CD4-positive, alpha-beta T cell treated with Interleukin-6 for 4 hours (primary cell): ENCODE data around the gene ACMSD.

Experiments used
- DNase-seq: peaks from one replicate; pipeline ENCODE4 v3.0.0-alpha.2; 2020; ENCODE audit warnings: mixed read lengths

ACMSD gene

DNA sequence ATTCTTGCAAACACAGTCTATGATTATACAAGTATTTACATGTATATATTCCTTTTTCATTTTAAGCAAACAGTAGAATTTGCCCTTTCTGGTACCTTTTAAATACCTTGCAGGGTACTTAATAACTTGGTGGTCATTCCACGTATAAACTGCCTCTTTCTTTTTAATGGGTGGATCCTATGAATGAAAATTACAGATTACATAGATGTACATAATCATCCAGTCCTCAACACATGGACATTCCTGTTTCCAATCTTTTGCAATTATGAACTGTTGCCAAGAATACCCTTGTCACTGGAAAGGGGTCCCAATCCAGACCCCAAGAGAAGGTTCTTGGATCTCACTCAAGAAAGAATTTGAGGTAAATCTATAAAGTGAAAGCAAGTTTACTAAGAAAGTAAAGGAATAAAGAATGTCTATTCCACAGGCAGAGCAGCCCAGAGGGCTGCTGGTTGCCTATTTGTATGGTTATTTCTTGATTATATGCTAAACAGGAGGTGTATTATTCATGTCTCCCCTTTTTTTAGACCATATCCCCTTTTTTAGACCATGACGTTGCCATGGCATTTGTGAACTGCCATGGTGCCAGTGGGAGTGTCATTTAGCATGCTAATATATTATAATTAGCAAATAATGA lies 72.5 kb downstream of the ACMSD start:
- no peak for DNase-seq

DNA sequence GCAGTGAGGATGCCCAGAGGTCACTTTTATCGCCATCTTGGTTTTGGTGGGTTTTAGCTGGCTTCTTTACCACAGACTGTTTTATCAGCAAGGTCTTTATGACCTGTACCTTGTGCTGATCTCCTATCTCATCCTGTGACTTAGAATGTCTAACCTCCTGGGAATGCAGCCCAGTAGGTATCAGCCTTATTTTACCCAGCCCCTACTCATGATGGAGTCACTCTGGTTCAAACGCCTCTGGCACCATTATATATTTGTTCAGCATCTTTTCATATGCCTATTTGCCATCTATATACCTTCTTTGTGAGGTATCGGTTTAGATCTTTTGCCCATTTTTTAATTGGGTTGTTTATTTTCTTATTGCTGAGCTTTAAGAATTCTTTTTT lies 73.0 kb downstream of the ACMSD start:
- DNase-seq = no peak

DNA sequence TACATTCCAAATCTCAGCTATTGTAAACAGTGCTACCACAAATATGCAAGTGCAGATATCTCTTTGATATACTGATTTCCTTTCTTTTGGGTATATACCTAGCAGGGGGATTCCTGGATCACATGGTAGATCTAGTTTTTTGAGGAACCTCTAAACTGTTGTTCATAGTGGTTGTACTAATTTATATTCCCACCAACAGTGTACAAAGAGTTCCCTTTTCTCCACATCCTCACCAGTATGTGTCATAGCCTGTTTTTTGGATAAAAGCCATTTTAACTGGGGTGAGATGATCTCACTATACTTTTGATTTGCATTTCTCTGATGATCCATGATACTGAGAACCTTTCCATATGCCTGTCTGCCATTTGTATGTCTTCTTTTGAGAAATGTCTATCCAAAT lies 73.9 kb downstream of the ACMSD start:
- DNase-seq = no peak

DNA sequence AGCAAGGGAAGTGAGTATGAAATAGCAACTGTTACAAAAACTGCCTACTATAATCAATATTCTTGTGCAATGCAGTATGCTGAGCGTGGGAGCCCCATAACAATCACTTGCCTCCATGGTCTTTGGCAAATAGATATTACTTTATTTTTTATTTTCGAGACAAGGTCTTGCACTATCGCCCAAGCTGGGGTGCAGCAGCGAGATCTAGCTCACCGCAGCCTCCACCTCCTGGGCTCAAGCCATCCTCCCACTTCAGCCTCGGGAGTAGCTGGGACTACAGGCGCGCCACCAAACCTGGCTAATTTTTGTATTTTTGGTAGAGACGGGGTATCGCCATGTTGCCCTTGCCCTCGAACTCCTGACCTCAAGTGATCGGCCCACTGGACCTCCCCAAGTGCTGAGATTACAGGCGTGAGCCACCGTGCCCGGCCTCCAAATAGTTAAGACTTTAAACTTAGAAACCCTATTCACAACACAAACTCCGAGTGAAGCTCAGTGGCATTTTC lies 79.0 kb downstream of the ACMSD start:
- DNase-seq = peak; percentile 18

- DNase-seq = peak; percentile 90
Measured at GRCh38 chr2:134917888-134918525, 79.6 kb downstream of the ACMSD start.

- DNase-seq = peak; percentile 100
Measured at GRCh38 chr2:134918526-134919340, 80.3 kb downstream of the ACMSD start, which contains the start of gene CCNT2. Gene CCNT2 (plus strand): TSS chr2:134918822. CDS start chr2:134918855, 33 bp downstream.

DNA sequence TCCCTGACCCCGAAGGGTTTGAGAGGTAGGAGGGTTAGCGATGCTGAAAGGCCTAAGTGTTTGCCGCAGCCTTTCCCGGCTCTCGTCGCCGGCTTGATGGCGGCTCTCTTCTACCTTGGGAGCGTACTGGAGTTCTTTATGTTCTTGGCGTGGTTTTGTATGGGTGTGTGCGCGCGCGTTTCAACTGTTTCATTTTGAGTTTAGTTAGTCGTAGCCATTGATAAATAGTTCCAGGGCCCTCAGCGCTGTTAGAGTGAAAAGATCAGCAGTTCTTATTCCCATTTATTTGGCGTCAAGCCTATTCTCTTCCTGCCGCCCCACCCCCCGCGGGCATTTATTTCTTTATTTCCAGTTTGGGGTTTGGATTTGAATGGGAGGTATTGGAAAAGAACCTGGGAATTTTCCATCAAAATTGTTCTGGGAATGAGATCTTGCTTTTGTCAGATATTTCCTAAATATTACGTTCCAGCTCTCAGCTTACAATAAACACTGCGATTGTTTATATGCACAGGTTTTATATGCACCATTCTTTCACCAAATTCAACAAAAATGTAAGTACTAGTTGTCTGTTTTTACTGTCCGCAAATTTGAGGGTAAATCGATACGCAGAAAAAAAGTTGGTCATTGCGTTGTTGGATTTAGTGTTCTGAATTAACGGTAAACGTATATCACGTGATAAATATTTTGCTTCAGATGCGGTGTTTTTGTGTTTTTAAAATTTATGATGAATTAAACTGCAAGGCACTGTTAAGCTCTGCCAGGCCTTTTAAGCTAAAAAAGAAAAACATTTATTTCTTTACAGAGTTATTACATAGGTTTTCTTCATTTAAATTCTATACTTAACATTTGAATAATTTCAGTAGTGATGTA lies 81.2 kb downstream of the ACMSD start:
- DNase-seq = peak; percentile 40

DNA sequence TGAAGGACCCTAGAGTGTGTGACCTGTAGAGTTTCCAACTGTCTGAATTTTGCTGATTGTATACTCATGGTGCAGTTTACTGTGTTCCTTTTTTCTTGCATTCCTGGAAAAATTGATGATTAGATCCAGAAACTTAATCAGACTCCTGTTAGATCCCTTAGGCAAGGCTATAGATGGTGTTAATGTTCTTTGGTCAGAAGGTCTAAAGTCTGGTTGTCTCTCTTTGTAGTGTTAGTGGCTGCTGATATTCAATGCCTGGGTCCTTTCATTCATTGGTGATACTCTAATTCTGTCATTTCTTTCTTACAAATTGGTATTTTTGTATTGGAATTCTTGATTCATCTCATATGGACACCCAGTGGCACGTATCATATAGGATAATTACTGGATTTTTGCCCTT lies 86.5 kb downstream of the ACMSD start:
- DNase-seq = no peak

- DNase-seq = no peak
Measured at GRCh38 chr2:134926231-134926931, 88.0 kb downstream of the ACMSD start.

GRCh38 chr2:134927195-134927594 lies 88.8 kb downstream of the ACMSD start:
- no peak for DNase-seq

DNA sequence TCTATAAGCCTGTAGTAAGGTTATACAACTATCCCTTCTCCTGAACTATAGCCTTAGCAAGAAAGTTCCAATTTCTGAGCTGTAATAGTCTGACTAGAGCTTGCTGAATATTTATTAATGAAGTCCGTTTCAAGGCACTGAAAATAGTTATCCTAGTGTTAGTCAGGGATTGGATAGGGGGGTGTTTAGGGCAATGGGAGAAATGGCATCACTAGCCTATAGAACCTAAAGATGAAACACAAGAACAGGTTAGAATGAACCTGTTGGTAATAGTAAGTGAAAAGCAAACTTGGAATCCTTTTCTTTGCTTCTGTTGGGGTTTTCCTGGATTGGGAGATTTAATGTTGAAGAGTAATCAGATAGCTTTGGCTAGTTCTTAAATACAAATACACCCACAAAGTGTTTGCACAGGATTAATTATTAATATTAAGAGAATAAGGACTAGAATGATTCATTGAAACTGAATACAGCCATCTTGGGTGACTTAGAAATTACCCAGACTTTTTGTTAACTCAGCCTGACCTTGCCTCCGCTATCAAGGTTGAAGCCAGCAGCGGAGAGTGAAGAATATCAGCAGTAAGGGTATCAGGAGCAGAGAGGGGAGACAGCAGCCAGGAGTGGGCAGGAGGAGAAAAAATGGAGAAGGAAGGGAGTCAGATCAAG lies 94.6 kb downstream of the ACMSD start:
- no peak for DNase-seq

- no peak for DNase-seq
Measured at GRCh38 chr2:134933732-134934131, 95.3 kb downstream of the ACMSD start.

DNA sequence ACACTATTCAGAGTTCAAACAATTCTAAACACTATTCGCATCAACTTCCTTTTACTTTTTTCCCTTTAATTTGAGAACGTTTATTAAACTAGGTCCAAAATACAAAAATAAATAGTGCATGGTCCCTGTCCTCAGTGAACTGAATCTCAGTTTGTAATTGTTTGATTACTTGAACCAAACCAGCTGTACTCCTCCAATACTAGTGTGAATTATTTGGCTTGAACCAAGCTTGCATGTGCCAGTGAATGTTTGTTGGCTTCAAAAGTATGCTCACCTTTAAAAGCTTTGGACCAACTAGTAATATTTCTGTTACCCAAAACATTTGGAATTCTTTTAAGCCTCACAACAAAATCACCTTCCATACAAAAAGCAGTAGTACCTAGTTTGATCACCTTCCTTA lies 95.7 kb downstream of the ACMSD start:
- DNase-seq = no peak

DNA sequence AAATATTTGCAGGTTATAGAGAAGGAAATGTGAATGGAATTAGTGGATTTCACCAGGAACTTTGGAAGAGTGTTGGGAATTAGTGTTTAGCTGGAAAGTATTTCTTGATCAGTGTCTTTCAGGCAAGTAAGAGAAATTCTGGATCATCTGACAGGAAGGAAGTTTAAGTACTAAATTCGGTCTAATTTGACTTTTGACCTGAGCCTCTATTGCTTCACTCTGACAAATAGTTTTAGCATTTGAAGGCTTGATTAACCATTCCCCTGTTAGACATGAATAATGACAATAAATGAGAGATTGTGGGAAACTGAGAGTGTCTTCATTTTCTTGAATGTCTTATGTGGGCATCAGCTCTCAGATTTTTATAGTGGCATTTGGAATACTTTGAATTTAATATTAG lies 96.2 kb downstream of the ACMSD start:
- DNase-seq = no peak

DNA sequence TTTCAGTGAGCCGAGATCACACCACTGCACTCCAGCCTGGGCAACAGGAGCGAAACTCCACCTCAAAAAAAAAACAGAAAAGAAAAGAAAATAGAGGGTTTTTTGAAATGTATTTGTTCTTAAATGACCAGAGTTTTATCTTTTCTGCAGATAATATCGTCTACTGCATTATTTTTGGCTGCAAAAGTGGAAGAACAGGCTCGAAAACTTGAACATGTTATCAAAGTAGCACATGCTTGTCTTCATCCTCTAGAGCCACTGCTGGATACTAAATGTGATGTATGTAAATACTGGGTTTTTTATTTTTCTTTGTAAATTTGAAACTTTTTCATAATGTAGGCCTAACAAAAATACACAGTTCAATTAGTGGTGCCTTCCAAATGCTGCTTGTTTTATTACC lies 98.3 kb downstream of the ACMSD start:
- no peak for DNase-seq

DNA sequence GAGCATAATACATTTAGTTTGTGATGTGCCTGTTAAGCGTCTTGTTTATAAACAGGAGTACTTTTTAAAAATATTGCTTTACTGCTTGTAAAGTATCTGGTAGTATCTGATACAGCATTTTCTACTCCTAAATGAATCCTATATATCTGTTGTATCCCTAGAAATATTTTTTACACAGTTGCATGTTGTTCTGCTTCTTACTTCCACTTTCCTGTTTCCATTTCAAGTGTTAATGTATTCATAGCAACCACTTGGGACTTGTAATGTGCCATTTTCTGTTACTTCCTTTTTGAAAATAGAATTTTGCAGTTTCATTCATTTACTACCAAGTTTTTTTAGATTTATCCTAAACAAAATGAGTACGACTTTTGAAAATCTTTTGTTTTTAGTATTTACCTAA lies 105.1 kb downstream of the ACMSD start:
- DNase-seq = no peak

DNA sequence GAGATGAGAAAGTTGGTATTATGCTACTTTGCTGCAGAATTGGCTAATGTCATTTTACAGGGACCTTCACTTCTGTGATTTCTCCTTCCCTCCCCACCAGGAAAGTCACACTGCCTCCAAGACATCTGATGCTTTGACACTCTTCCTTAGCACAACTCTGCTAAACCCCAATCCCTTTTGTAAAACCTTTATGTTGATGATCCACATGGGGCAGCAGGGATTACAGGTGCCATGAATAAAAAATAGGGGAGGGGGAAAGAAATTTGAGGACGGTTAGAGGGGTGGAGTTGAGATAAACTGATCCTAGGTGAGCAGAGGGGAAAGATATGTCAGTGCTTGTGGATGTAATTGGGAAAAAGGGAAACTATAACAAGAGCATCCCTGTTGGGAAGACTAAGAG lies 106.6 kb downstream of the ACMSD start:
- DNase-seq = no peak

GRCh38 chr2:134946073-134946472 lies 107.7 kb downstream of the ACMSD start:
- DNase-seq = no peak

DNA sequence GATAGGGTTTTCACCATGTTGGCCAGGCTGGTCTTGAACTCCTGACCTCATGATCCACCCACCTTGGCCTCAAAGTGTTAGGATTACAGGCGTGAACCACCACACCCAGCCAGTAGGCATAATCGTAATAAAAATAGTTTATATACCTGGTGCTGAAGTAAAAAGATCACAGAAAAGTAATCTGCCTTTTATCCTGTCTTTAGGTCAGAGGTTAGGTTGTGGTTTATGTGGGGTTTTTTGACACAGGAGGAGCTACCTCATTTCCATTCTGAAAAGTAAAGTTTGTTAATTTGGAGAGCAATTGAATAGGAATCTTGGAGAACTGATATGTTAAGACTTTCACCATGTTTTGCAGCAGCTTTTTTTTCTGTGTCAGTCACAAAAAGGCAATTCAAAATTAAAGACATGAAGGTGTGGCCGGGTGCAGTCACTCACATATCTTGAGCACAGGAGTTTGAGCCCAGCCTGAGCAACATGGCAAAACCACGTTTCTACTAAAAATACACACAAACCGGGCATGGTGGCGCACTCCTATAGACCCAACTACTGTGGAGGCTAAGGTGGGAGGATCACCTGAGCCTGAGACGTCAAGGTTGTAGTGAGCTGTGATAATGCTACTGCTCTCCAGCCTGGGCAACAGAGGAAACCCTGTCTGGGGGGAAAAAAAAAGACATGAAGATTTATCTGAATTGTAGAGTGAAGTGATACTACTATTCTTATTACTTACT lies 111.7 kb downstream of the ACMSD start:
- no peak for DNase-seq

- no peak for DNase-seq
Measured at GRCh38 chr2:134950886-134951285, 112.5 kb downstream of the ACMSD start.
